Glomerular visceral epithelial cell (primary cell): ENCODE results near the gene GRK3.

Experiments used
- DNase-seq: peaks from one replicate; pipeline ENCODE4 v3.0.0-alpha.2; 2016; ENCODE audit errors: extremely low spot score

Gene GRK3

GRCh38 chr22:25759825-25760231 lies 195.4 kb downstream of the GRK3 start:
- DNase-seq: peak; percentile 87

GRCh38 chr22:25760294-25760693 lies 195.8 kb downstream of the GRK3 start:
- DNase-seq: no peak

- no peak for DNase-seq
Observed at GRCh38 chr22:25760848-25761595, 196.5 kb downstream of the GRK3 start.

- no peak for DNase-seq
Observed at GRCh38 chr22:25762147-25762546, 197.7 kb downstream of the GRK3 start.

GRCh38 chr22:25763239-25763777 lies 198.8 kb downstream of the GRK3 start:
- DNase-seq: no peak

GRCh38 chr22:25764270-25765015 lies 200.0 kb downstream of the GRK3 start:
- DNase-seq: no peak

GRCh38 chr22:25765016-25765367 lies 200.5 kb downstream of the GRK3 start:
- no peak for DNase-seq

GRCh38 chr22:25765801-25766200 lies 201.3 kb downstream of the GRK3 start:
- no peak for DNase-seq

- no peak for DNase-seq
Observed at GRCh38 chr22:25766418-25766817, 201.9 kb downstream of the GRK3 start.

GRCh38 chr22:25770333-25770732 lies 205.9 kb downstream of the GRK3 start:
- DNase-seq: no peak

GRCh38 chr22:25772288-25772687 lies 207.8 kb downstream of the GRK3 start:
- no peak for DNase-seq

- DNase-seq: no peak
Observed at GRCh38 chr22:25774575-25775026, 210.1 kb downstream of the GRK3 start.

- DNase-seq: peak; percentile 60
Observed at GRCh38 chr22:25775531-25775930, 211.1 kb downstream of the GRK3 start.

GRCh38 chr22:25777411-25777810 lies 212.9 kb downstream of the GRK3 start:
- no peak for DNase-seq

- DNase-seq: peak; percentile 29
Observed at GRCh38 chr22:25777870-25778269, 213.4 kb downstream of the GRK3 start.
